Gastrocnemius medialis (tissue), 4 donors: ENCODE results near the gene MIPEP. TPM values are rescaled to one million over a fixed set of nuclear protein-coding genes. Genes with fewer than 3 reads are reported as not detected.

Experiments
- ATAC-seq, 2 donors: fragments of 150-250 bp; one replicate each; pipeline ENCODE4 v1.9.1; 2016
- DNase-seq, 2 donors: peaks; one replicate each; pipeline ENCODE4 v3.0.0-alpha.2; 2019
- H3K27ac ChIP-seq, 4 donors: fragments of 200-600 bp; sonication (generic); 1 replicate in 1 of 4; 2 replicates in 3 of 4; pipeline ENCODE4 v1.5.1; 2016 to 2018; ENCODE audit warnings: mild to moderate bottlenecking in 2 of 4, moderate library complexity in 1 of 4
- H3K27me3 ChIP-seq, 3 donors: fragments of 200-600 bp; sonication (generic) in 2 of 3; 1 replicate in 1 of 3; 2 replicates in 2 of 3; pipeline versions ENCODE4 v1.5.1 to v1.6.0; 2016 to 2019; ENCODE audit warnings: mild to moderate bottlenecking in 1 of 3, moderate library complexity in 1 of 3
- H3K36me3 ChIP-seq, 2 donors: fragments of 200-600 bp; sonication (generic) in 1 of 2; one replicate each; pipeline ENCODE4 v1.5.1; 2017 to 2018
- H3K4me1 ChIP-seq, 2 donors: fragments of 200-600 bp; sonication (generic) in 1 of 2; one replicate each; pipeline ENCODE4 v1.5.1; 2016 to 2017; ENCODE audit warnings: mild to moderate bottlenecking in 2 of 2
- H3K4me3 ChIP-seq, 4 donors: fragments of 200-600 bp; sonication (generic) in 3 of 4; 1 replicate in 1 of 4; 2 replicates in 3 of 4; pipeline ENCODE4 v1.5.1; 2016 to 2019; ENCODE audit warnings: mild to moderate bottlenecking in 2 of 4
- H3K9me3 ChIP-seq, 3 donors: fragments of 200-600 bp; sonication (generic) in 2 of 3; 1 replicate in 1 of 3; 2 replicates in 2 of 3; pipeline ENCODE4 v1.5.1; 2016 to 2019
- POLR2A ChIP-seq, 2 donors: fragments of 450-650 bp; IDR thresholded peaks; one replicate each; pipeline ENCODE4 v1.6.1; 2017; ENCODE audit warnings: antibody characterized with exemption in 2 of 2, mild to moderate bottlenecking in 2 of 2, moderate library complexity in 2 of 2
- in situ Hi-C, 4 donors: fragments of 200-750 bp; cut with MboI; loops; one replicate each; pipeline versions ENCODE4 v1.15.0 to v1.8.0; 2017; ENCODE audit warnings: low sequenced_read_pairs in 4 of 4
- intact Hi-C: fragments of 100-400 bp; cut with DNase I; formaldehyde crosslinking; loops from one replicate; pipeline ENCODE4 v1.15.1; 2023; ENCODE audit warnings: low total_unique reads
- total RNA-seq, 4 donors: library from RNA; depleted of rRNA; stranded (reverse); fragments of >200 nt; gene quantifications; one replicate each; pipeline versions ENCODE4 v1.1.0 to v1.2.3, GENCODE V29; 2016
- TF ChIP-seq, protein P1 (sequence below), 5 experiments: fragments of 450-650 bp in 3 of 5; fragments of 200-600 bp in 2 of 5; sonication (generic) in 2 of 5; IDR thresholded peaks in 4 of 5; conservative IDR thresholded peaks in 1 of 5; 1 replicate in 4 of 5; 2 replicates in 1 of 5; pipeline ENCODE4 v1.5.1; 2016 to 2019; ENCODE audit warnings: antibody characterized with exemption in 5 of 5, mild to moderate bottlenecking in 3 of 5, moderate library complexity in 3 of 5

Gene MIPEP
- total RNA-seq, 4 donors from 2014 or later = 9.2 to 23.1 (median 14.0) TPM

DNA sequence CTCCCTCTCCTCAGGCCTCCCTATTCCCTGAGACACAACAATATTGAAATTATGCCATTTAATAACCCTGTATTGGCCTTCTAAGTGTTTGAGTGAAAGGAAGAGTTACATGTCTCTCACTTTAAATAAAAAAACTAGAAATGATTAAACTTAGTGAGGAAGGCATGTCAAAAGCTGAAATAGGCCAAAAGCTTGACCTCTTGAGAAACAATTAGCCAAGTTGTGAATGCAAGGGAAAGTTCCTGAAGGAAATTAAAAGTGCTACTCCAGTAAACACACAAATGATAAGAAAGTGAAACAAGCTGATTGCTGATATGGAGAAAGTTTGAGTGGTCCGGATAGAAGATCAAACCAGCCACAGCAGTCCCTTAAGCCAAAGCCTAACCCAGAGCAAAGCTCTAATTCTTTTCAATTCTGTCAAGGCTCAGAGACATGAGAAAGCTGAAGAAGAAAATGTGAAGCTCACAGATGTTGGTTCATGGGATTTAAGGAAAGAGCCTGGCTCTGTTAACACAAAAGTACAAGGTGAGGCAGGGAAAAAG, 191.4 kb downstream of the MIPEP start:
- no peaks in the 10 kb centered on the region for H3K9me3 ChIP-seq
- intact Hi-C loops (no loop called here), in situ Hi-C loops (no loop called here)
- peaks cover 0 to 2% of the 10 kb centered on the region in 2 donors for H3K4me1 ChIP-seq
- ATAC-seq (no peak), DNase-seq (no peak)
- no peak overlapping the region for H3K4me3 ChIP-seq
- no peaks in the 10 kb centered on the region for H3K36me3 ChIP-seq
- TF ChIP-seq, protein P1, sequence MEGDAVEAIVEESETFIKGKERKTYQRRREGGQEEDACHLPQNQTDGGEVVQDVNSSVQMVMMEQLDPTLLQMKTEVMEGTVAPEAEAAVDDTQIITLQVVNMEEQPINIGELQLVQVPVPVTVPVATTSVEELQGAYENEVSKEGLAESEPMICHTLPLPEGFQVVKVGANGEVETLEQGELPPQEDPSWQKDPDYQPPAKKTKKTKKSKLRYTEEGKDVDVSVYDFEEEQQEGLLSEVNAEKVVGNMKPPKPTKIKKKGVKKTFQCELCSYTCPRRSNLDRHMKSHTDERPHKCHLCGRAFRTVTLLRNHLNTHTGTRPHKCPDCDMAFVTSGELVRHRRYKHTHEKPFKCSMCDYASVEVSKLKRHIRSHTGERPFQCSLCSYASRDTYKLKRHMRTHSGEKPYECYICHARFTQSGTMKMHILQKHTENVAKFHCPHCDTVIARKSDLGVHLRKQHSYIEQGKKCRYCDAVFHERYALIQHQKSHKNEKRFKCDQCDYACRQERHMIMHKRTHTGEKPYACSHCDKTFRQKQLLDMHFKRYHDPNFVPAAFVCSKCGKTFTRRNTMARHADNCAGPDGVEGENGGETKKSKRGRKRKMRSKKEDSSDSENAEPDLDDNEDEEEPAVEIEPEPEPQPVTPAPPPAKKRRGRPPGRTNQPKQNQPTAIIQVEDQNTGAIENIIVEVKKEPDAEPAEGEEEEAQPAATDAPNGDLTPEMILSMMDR (IDR thresholded peaks at IDR 0.05 in 4 of 5, conservative IDR thresholded peaks at IDR 0.05 in 1 of 5) = no peak
- no peak for TF ChIP-seq POLR2A (IDR thresholded peaks at IDR 0.05)
- H3K27ac ChIP-seq = no peak overlapping the region
- H3K27me3 ChIP-seq = no peaks in the 10 kb centered on the region

DNA sequence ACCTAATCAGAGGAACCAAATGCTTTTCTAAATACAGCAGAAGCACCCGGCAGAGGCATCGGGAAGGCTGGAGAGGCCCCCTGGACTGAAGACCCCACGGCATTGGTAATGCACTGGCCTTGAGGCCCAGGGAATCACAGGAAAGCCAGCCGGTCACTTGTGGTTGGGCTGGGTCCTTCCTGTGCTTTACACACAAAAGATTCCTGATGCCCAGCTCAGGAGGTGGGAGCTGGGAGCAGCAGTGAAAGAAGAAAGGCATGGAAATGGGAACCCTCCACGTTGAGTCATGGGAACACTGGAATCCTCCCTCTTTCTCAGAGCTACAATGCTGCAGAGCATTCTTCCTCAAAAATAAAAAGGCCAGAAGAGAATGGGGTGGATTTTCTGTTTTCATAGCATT, 192.6 kb downstream of the MIPEP start:
- ATAC-seq (no peak), DNase-seq (no peak)
- Histone ChIP-seq H3K27me3 (no peaks in the 10 kb centered on the region), H3K4me3 (no peak overlapping the region), H3K27ac (no peak overlapping the region), H3K4me1 (no peaks in the 10 kb centered on the region), H3K36me3 (no peaks in the 10 kb centered on the region), H3K9me3 (no peaks in the 10 kb centered on the region)
- TF ChIP-seq, protein P1 (IDR thresholded peaks at IDR 0.05 in 4 of 5, conservative IDR thresholded peaks at IDR 0.05 in 1 of 5) = no peak
- TF ChIP-seq POLR2A (IDR thresholded peaks at IDR 0.05) = no peak
- in situ Hi-C loops (no loop called here), intact Hi-C loops (no loop called here)

- TF ChIP-seq POLR2A (IDR thresholded peaks at IDR 0.05) = no peak
- in situ Hi-C loops = no loop called here
- H3K4me3 ChIP-seq = peak overlapping the region in 2 of 4 donors; percentile 14 to 40
- intact Hi-C loops = no loop called here
- ATAC-seq = peak in 1 of 2 donors; percentile 27
- H3K27ac ChIP-seq = no peak overlapping the region
- no peaks in the 10 kb centered on the region for H3K36me3 ChIP-seq
- no peaks in the 10 kb centered on the region for H3K9me3 ChIP-seq
- H3K27me3 ChIP-seq = no peaks in the 10 kb centered on the region
- DNase-seq = peak in 1 of 2 donors; percentile 33
- H3K4me1 ChIP-seq = no peaks in the 10 kb centered on the region
Observed at GRCh38 chr13:23695711-23696464, 193.3 kb downstream of the MIPEP start.

DNA sequence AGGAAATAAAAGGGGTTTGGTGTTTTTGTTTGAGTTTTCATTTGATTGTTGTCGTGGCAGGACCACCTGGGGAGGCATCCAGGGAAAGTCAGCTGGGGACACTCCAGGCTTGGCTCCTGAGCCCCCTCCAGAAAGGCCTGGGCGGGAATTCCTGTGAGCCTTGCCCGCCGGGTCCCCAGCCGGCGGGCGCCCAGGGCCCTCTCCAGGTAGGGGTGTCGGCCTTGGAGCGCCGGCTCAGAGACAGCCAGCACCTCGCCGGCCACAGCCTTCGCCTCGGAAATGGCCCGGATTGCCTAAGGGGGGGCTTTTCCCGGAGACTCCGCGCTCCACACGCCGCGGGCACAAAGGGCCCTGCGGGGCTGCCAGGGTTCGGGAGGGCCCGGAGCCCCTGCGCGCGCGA, 194.0 kb downstream of the MIPEP start:
- H3K27ac ChIP-seq = no peak overlapping the region
- ATAC-seq = no peak
- H3K4me3 ChIP-seq = no peak overlapping the region

GRCh38 chr13:23692816-23693215, 196.4 kb downstream of the MIPEP start:
- DNase-seq (no peak), ATAC-seq (no peak)
- Histone ChIP-seq H3K9me3 (no peaks in the 10 kb centered on the region), H3K36me3 (no peaks in the 10 kb centered on the region), H3K27ac (no peak overlapping the region), H3K4me3 (no peak overlapping the region), H3K4me1 (no peaks in the 10 kb centered on the region), H3K27me3 (no peaks in the 10 kb centered on the region)
- intact Hi-C loops = no loop called here
- TF ChIP-seq, protein P1 (IDR thresholded peaks at IDR 0.05 in 4 of 5, conservative IDR thresholded peaks at IDR 0.05 in 1 of 5) = no peak
- TF ChIP-seq POLR2A (IDR thresholded peaks at IDR 0.05) = no peak
- in situ Hi-C loops = no loop called here

More for the DNA sequence above, 194.0 kb downstream of the MIPEP start:
- no peak for DNase-seq
- Histone ChIP-seq H3K36me3 (no peaks in the 10 kb centered on the region), H3K27me3 (no peaks in the 10 kb centered on the region), H3K4me1 (no peaks in the 10 kb centered on the region), H3K9me3 (no peaks in the 10 kb centered on the region)
- in situ Hi-C loops = no loop called here
- intact Hi-C loops = no loop called here
- TF ChIP-seq POLR2A (IDR thresholded peaks at IDR 0.05) = no peak
- TF ChIP-seq, protein P1 (IDR thresholded peaks at IDR 0.05 in 4 of 5, conservative IDR thresholded peaks at IDR 0.05 in 1 of 5) = no peak
